PC-3 (cell line): Measurements from ENCODE around the gene USP54. TPM values are rescaled to one million over a fixed set of nuclear protein-coding genes. Genes with fewer than 3 reads are reported as not detected.

Source experiments
- ATAC-seq: fragments of 200-7000 bp; cut with Tn5 transposase; 2 replicates; pipeline ENCODE4 v1.9.1; 2020; ENCODE audit warnings: mild to moderate bottlenecking, moderate library complexity
- BruUV-seq: library from RNA; stranded (reverse); fragments of 400-500 nt; replicated peaks from 2 replicates; lab custom pipeline; 2021; lab: Mats Ljungman, UMichigan
- CTCF ChIA-PET: fragments of 300-600 bp; sonication (Branson Sonifier 250); formaldehyde crosslinking; loops from one replicate; lab custom pipeline; 2022; ENCODE audit warnings: antibody characterized with exemption; lab: Charles Lee
- POLR2A ChIA-PET: fragments of 300-600 bp; sonication (Branson Sonifier 250); formaldehyde crosslinking; loops from one replicate; lab custom pipeline; 2022; ENCODE audit warnings: antibody characterized with exemption; ENCODE audit not compliant: unreplicated experiment; lab: Charles Lee
- DNase-seq: peaks from one replicate; pipeline ENCODE4 v3.0.0-alpha.2; 2015
- H2AFZ ChIP-seq: fragments of 300-600 bp; sonication (generic); 2 replicates; pipeline ENCODE4 v1.6.0; 2016; ENCODE audit warnings: antibody characterized with exemption, low read length
- H3F3A ChIP-seq: fragments of 300-600 bp; sonication (generic); one replicate; pipeline ENCODE4 v1.6.0; 2017; ENCODE audit warnings: antibody characterized with exemption, low read length, control low read depth, mild to moderate bottlenecking; ENCODE audit not compliant: unreplicated experiment
- H3K27ac ChIP-seq: fragments of 300-600 bp; sonication (generic); 2 replicates; pipeline ENCODE4 v1.5.1; 2016; ENCODE audit warnings: mild to moderate bottlenecking, low read length
- H3K27me3 ChIP-seq: fragments of 300-600 bp; sonication (generic); 2 replicates; pipeline ENCODE4 v1.6.1; 2016; ENCODE audit warnings: low read length, mixed read lengths
- H3K36me3 ChIP-seq: fragments of 300-600 bp; sonication (generic); 2 replicates; pipeline ENCODE4 v1.6.1; 2016; ENCODE audit warnings: low read depth, mixed run types, low read length, mixed read lengths
- H3K4me1 ChIP-seq: fragments of 300-600 bp; sonication (generic); 2 replicates; pipeline ENCODE4 v1.5.1; 2016; ENCODE audit warnings: low read length; ENCODE audit not compliant: insufficient read depth
- H3K4me2 ChIP-seq: fragments of 300-600 bp; sonication (generic); 2 replicates; pipeline ENCODE4 v1.6.0; 2016; ENCODE audit warnings: low read length
- H3K4me3 ChIP-seq: fragments of 300-600 bp; sonication (generic); 2 replicates; pipeline ENCODE4 v1.5.1; 2016; ENCODE audit warnings: mild to moderate bottlenecking, low read length, mixed read lengths
- H3K79me2 ChIP-seq: fragments of 300-600 bp; sonication (generic); 2 replicates; pipeline ENCODE4 v1.6.1; 2017; ENCODE audit warnings: low read length, mixed read lengths
- H3K9ac ChIP-seq: fragments of 300-600 bp; sonication (generic); 2 replicates; pipeline ENCODE4 v1.6.0; 2016; ENCODE audit warnings: mild to moderate bottlenecking, low read length
- H3K9me2 ChIP-seq: fragments of 300-600 bp; sonication (generic); replicated peaks from 2 replicates; pipeline ENCODE4 v1.6.1; 2016; ENCODE audit warnings: mixed run types, low read length, mixed read lengths
- H3K9me3 ChIP-seq: fragments of 300-600 bp; sonication (generic); 2 replicates; pipeline ENCODE4 v1.6.1; 2016; ENCODE audit warnings: low read length, mixed read lengths
- H4K20me1 ChIP-seq: fragments of 300-600 bp; sonication (generic); 2 replicates; pipeline ENCODE4 v1.6.1; 2016; ENCODE audit warnings: low read length, mixed read lengths
- EZH2 ChIP-seq: fragments of 300-600 bp; sonication (generic); IDR thresholded peaks from one replicate; pipeline ENCODE4 v1.6.1; 2017; ENCODE audit warnings: antibody characterized with exemption, mild to moderate bottlenecking, low read length; ENCODE audit not compliant: unreplicated experiment
- EZH2phosphoT487 ChIP-seq: fragments of 300-600 bp; sonication (generic); IDR thresholded peaks from 2 replicates; pipeline ENCODE4 v1.6.1; 2018; ENCODE audit warnings: mild to moderate bottlenecking, antibody characterized with exemption, low read length, borderline replicate concordance
- intact Hi-C: fragments of 100-400 bp; cut with micrococcal nuclease; formaldehyde crosslinking; loops from 2 replicates; pipeline ENCODE4 v1.9.0; 2023
- total RNA-seq: library from RNA; depleted of rRNA; stranded (reverse); fragments of >200 nt; gene quantifications from 2 replicates; pipeline ENCODE4 v1.2.3, GENCODE V29; 2014
- TF ChIP-seq, protein P1 (sequence below): fragments of 300-600 bp; sonication (generic); conservative IDR thresholded peaks from 2 replicates; pipeline ENCODE4 v1.5.1; 2017; ENCODE audit warnings: antibody characterized with exemption, low read depth, mild to moderate bottlenecking, low read length

The USP54 gene
- total RNA-seq, 1 experiment from 2014 or later = 43.7 TPM

GRCh38 chr10:73614720-73615119 lies 23.6 kb upstream of the USP54 start:
- Histone ChIP-seq H3K9me3 (no peaks in the 10 kb centered on the region), H3K27ac (no peak overlapping the region), H3K9ac (no peak overlapping the region), H3K79me2 (no peaks in the 10 kb centered on the region; the same call in 1 of the 2 replicates), H4K20me1 (no peaks in the 10 kb centered on the region), H3K9me2 (no peaks in the 10 kb centered on the region), H3K27me3 (no peaks in the 10 kb centered on the region), H3K4me3 (no peak overlapping the region), H2AFZ (no peak overlapping the region), H3K36me3 (no peaks in the 10 kb centered on the region), H3K4me2 (no peak overlapping the region), H3K4me1 (no peaks in the 10 kb centered on the region), H3F3A (no peaks in the 10 kb centered on the region)
- no peak for ATAC-seq
- intact Hi-C loops = no loop called here
- TF ChIP-seq EZH2phosphoT487 (no peak), EZH2 (no peak)
- TF ChIP-seq, protein P1, sequence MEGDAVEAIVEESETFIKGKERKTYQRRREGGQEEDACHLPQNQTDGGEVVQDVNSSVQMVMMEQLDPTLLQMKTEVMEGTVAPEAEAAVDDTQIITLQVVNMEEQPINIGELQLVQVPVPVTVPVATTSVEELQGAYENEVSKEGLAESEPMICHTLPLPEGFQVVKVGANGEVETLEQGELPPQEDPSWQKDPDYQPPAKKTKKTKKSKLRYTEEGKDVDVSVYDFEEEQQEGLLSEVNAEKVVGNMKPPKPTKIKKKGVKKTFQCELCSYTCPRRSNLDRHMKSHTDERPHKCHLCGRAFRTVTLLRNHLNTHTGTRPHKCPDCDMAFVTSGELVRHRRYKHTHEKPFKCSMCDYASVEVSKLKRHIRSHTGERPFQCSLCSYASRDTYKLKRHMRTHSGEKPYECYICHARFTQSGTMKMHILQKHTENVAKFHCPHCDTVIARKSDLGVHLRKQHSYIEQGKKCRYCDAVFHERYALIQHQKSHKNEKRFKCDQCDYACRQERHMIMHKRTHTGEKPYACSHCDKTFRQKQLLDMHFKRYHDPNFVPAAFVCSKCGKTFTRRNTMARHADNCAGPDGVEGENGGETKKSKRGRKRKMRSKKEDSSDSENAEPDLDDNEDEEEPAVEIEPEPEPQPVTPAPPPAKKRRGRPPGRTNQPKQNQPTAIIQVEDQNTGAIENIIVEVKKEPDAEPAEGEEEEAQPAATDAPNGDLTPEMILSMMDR = no peak
- no peak for DNase-seq
- BruUV-seq = no TSS peak
- ChIA-PET CTCF (no interaction called here), POLR2A (no interaction called here)

- no TSS peak for BruUV-seq
- POLR2A ChIA-PET = no interaction called here
- H3K79me2 ChIP-seq = no peaks in the 10 kb centered on the region
Observed at GRCh38 chr10:73609116-73609515, 18.0 kb upstream of the USP54 start.

More at GRCh38 chr10:73609116-73609515, 18.0 kb upstream of the USP54 start:
- ATAC-seq (no peak), DNase-seq (no peak)
- TF ChIP-seq EZH2phosphoT487 (no peak), EZH2 (no peak)
- TF ChIP-seq, protein P1 = no peak
- no peak overlapping the region for H3K27ac ChIP-seq
- no peaks in the 10 kb centered on the region for H3F3A ChIP-seq
- no peak overlapping the region for H2AFZ ChIP-seq
- H3K27me3 ChIP-seq = no peaks in the 10 kb centered on the region
- H3K9me3 ChIP-seq = no peaks in the 10 kb centered on the region
- CTCF ChIA-PET = no interaction called here
- no peak overlapping the region for H3K9ac ChIP-seq
- H3K4me2 ChIP-seq = no peak overlapping the region
- no peaks in the 10 kb centered on the region for H3K4me1 ChIP-seq
- intact Hi-C loops = no loop called here
- H3K36me3 ChIP-seq = no peaks in the 10 kb centered on the region
- H3K9me2 ChIP-seq = no peaks in the 10 kb centered on the region
- H4K20me1 ChIP-seq = no peaks in the 10 kb centered on the region
- no peak overlapping the region for H3K4me3 ChIP-seq
